ENCODE measurements around the gene ZNF557.

Gene ZNF557

DNA sequence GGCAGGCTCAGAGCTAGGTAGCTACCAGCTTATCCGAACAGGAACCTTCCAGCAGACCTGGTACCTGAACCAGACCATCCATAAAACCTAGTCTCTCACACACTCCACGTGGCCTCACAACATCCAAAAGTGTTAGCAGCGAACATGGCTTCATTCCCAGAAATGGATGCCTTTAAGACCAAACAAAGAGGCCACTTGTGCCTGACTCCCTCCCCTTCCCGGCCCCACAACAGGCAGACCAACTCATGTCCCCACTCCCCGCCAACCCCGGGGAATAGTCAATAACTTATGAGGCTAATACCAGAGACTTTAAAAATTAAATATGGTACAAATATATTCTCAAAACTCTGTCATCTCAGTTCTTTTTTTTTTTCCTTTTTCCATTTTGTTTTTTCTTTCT lies 46.2 kb downstream of the ZNF557 start:
- H3K9ac ChIP-seq (ENCODE audit: low read depth, low read length, poor library complexity, severe bottlenecking), result no peak overlapping the region

DNA sequence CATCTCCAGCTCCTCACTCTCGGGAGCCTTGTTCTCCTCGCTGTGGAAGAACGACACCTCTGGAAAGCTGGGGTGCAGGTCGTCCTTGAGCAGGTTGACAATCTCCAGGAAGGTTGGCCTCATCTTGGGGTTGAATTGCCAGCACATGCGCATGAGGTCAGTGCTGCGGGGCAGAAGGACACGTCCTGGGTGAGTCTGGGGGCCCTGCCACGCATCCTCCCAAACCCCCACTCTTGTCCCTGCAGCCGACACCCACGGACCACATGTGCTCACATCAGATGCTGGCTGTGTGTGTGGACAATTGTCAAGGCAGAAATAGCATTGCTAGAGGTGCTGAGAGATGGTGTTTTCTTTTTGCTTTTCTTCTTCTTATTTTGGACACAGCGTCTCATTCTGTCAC lies 47.7 kb downstream of the ZNF557 start:
- Histone ChIP-seq H3K79me2 (ENCODE audit: insufficient read depth, low read length) (no peaks in the 10 kb centered on the region), H3K4me1 (ENCODE audit: insufficient read depth, low read length, poor library complexity, severe bottlenecking) (no peaks in the 10 kb centered on the region), H3K9me3 (ENCODE audit: insufficient read depth, low read depth, low read length) (no peaks in the 10 kb centered on the region), H3K4me2 (ENCODE audit: low read depth, low read length, poor library complexity, severe bottlenecking) (no peak overlapping the region), H4K20me1 (ENCODE audit: insufficient read depth, low read length, poor library complexity, severe bottlenecking) (no peaks in the 10 kb centered on the region), H3F3A (ENCODE audit: low read depth) (no peaks in the 10 kb centered on the region), H3K27me3 (ENCODE audit: insufficient read depth, low read length, poor library complexity, severe bottlenecking) (no peaks in the 10 kb centered on the region), H3K9ac (ENCODE audit: low read depth, low read length, poor library complexity, severe bottlenecking) (no peak overlapping the region), H3K36me3 (ENCODE audit: insufficient read depth, low read length) (peaks cover 16% of the 10 kb centered on the region; the same call in 1 of the 2 replicates), H3K9me2 (replicated peaks; ENCODE audit: low read depth, low read length) (no peaks in the 10 kb centered on the region), H2AFZ (ENCODE audit: low read length) (no peak overlapping the region), H3K4me3 (ENCODE audit: low read length, poor library complexity, severe bottlenecking) (no peak overlapping the region)
- TF ChIP-seq, protein P1, sequence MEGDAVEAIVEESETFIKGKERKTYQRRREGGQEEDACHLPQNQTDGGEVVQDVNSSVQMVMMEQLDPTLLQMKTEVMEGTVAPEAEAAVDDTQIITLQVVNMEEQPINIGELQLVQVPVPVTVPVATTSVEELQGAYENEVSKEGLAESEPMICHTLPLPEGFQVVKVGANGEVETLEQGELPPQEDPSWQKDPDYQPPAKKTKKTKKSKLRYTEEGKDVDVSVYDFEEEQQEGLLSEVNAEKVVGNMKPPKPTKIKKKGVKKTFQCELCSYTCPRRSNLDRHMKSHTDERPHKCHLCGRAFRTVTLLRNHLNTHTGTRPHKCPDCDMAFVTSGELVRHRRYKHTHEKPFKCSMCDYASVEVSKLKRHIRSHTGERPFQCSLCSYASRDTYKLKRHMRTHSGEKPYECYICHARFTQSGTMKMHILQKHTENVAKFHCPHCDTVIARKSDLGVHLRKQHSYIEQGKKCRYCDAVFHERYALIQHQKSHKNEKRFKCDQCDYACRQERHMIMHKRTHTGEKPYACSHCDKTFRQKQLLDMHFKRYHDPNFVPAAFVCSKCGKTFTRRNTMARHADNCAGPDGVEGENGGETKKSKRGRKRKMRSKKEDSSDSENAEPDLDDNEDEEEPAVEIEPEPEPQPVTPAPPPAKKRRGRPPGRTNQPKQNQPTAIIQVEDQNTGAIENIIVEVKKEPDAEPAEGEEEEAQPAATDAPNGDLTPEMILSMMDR (conservative IDR thresholded peaks at IDR 0.05; ENCODE audit: low read length), result no peak
- no peak for TF ChIP-seq EZH2phosphoT487 (IDR thresholded peaks at IDR 0.05; ENCODE audit: borderline replicate concordance)

More for the DNA sequence above, 46.2 kb downstream of the ZNF557 start:
- Histone ChIP-seq H4K20me1 (ENCODE audit: insufficient read depth, low read length, poor library complexity, severe bottlenecking) (no peaks in the 10 kb centered on the region), H3K27me3 (ENCODE audit: insufficient read depth, low read length, poor library complexity, severe bottlenecking) (no peaks in the 10 kb centered on the region), H3K9me2 (replicated peaks; ENCODE audit: low read depth, low read length) (no peaks in the 10 kb centered on the region), H3K4me2 (ENCODE audit: low read depth, low read length, poor library complexity, severe bottlenecking) (no peak overlapping the region), H3K4me3 (ENCODE audit: low read length, poor library complexity, severe bottlenecking) (no peak overlapping the region), H2AFZ (ENCODE audit: low read length) (no peak overlapping the region), H3F3A (ENCODE audit: low read depth) (no peaks in the 10 kb centered on the region), H3K79me2 (ENCODE audit: insufficient read depth, low read length) (no peaks in the 10 kb centered on the region), H3K9me3 (ENCODE audit: insufficient read depth, low read depth, low read length) (no peaks in the 10 kb centered on the region), H3K36me3 (ENCODE audit: insufficient read depth, low read length) (peaks cover 16% of the 10 kb centered on the region; the same call in 1 of the 2 replicates), H3K4me1 (ENCODE audit: insufficient read depth, low read length, poor library complexity, severe bottlenecking) (no peaks in the 10 kb centered on the region)
- TF ChIP-seq, protein P1 (conservative IDR thresholded peaks at IDR 0.05; ENCODE audit: low read length), result no peak
- no peak for TF ChIP-seq EZH2phosphoT487 (IDR thresholded peaks at IDR 0.05; ENCODE audit: borderline replicate concordance)

DNA sequence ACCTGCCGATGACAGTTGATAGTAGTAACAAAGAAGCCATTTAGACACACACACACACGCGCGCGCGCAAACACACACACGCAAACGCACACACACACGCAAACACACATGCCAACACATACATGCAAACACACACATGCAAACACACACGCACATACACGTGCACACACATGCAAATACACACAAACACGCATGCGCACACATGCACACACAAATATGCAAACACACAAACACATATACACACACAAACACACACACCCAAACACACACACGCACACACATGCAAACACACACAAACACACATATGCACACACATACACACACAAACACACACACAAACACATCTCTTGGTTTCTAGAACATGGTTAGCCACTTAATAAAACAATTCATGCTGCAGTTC lies 50.1 kb downstream of the ZNF557 start:
- no peaks in the 10 kb centered on the region for H4K20me1 ChIP-seq (ENCODE audit: insufficient read depth, low read length, poor library complexity, severe bottlenecking)
- no peaks in the 10 kb centered on the region for H3K27me3 ChIP-seq (ENCODE audit: insufficient read depth, low read length, poor library complexity, severe bottlenecking)
- H3F3A ChIP-seq (ENCODE audit: low read depth), result no peaks in the 10 kb centered on the region
- peaks cover 16% of the 10 kb centered on the region; the same call in 1 of the 2 replicates for H3K36me3 ChIP-seq (ENCODE audit: insufficient read depth, low read length)
- H3K9ac ChIP-seq (ENCODE audit: low read depth, low read length, poor library complexity, severe bottlenecking), result no peak overlapping the region
- no peaks in the 10 kb centered on the region for H3K9me2 ChIP-seq (replicated peaks; ENCODE audit: low read depth, low read length)
- TF ChIP-seq, protein P1 (conservative IDR thresholded peaks at IDR 0.05; ENCODE audit: low read length), result no peak
- TF ChIP-seq EZH2phosphoT487 (IDR thresholded peaks at IDR 0.05; ENCODE audit: borderline replicate concordance), result no peak
- H2AFZ ChIP-seq (ENCODE audit: low read length), result no peak overlapping the region
- H3K79me2 ChIP-seq (ENCODE audit: insufficient read depth, low read length), result no peaks in the 10 kb centered on the region
- no peak overlapping the region for H3K4me3 ChIP-seq (ENCODE audit: low read length, poor library complexity, severe bottlenecking)
- no peak overlapping the region for H3K4me2 ChIP-seq (ENCODE audit: low read depth, low read length, poor library complexity, severe bottlenecking)
- no peaks in the 10 kb centered on the region for H3K4me1 ChIP-seq (ENCODE audit: insufficient read depth, low read length, poor library complexity, severe bottlenecking)
- no peaks in the 10 kb centered on the region for H3K9me3 ChIP-seq (ENCODE audit: insufficient read depth, low read depth, low read length)

Measured in Loucy (cell line).